ENCODE data around the gene TNFRSF11A.

TNFRSF11A gene

GRCh38 chr18:62328586-62329525 lies 3.7 kb downstream of the TNFRSF11A start:
- DNase-seq (ENCODE audit: low read depth in 1 of 2, low spot score in 1 of 2) = no peak
- TF ChIP-seq SPI1 (IDR thresholded peaks at IDR 0.05; ENCODE audit: borderline replicate concordance, low read depth) (no peak), CTCF (IDR thresholded peaks at IDR 0.05; ENCODE audit: insufficient read depth, low read length) (no peak), REST (IDR thresholded peaks at IDR 0.05; ENCODE audit: insufficient replicate concordance, low read depth) (no peak), POLR2AphosphoS5 (IDR thresholded peaks at IDR 0.05; ENCODE audit: low read depth) (no peak), GABPA (IDR thresholded peaks at IDR 0.05; ENCODE audit: low read depth) (no peak)
- peaks cover 18% of the 10 kb centered on the region for H3K27me3 ChIP-seq (ENCODE audit: insufficient read depth, poor library complexity, severe bottlenecking)
- no peak overlapping the region for H3K27ac ChIP-seq (replicated peaks)
- H3K4me3 ChIP-seq (replicated peaks; ENCODE audit: insufficient read depth, low read length) = no peak overlapping the region

GRCh38 chr18:62329691-62330454 lies 4.8 kb downstream of the TNFRSF11A start:
- no peak for DNase-seq (ENCODE audit: low read depth in 1 of 2, low spot score in 1 of 2)
- TF ChIP-seq CTCF (IDR thresholded peaks at IDR 0.05; ENCODE audit: insufficient read depth, low read length) = no peak
- no peak for TF ChIP-seq GABPA (IDR thresholded peaks at IDR 0.05; ENCODE audit: low read depth)
- TF ChIP-seq POLR2AphosphoS5 (IDR thresholded peaks at IDR 0.05; ENCODE audit: low read depth) = no peak
- H3K27ac ChIP-seq (replicated peaks) = no peak overlapping the region
- no peak overlapping the region for H3K4me3 ChIP-seq (replicated peaks; ENCODE audit: insufficient read depth, low read length)
- peaks cover 18% of the 10 kb centered on the region for H3K27me3 ChIP-seq (ENCODE audit: insufficient read depth, poor library complexity, severe bottlenecking)

- H3K4me3 ChIP-seq (replicated peaks; ENCODE audit: insufficient read depth, low read length) = no peak overlapping the region
- TF ChIP-seq REST (IDR thresholded peaks at IDR 0.05; ENCODE audit: insufficient replicate concordance, low read depth) = no peak
- TF ChIP-seq SPI1 (IDR thresholded peaks at IDR 0.05; ENCODE audit: borderline replicate concordance, low read depth) = no peak
- no peak for TF ChIP-seq POLR2AphosphoS5 (IDR thresholded peaks at IDR 0.05; ENCODE audit: low read depth)
- TF ChIP-seq CTCF (IDR thresholded peaks at IDR 0.05; ENCODE audit: insufficient read depth, low read length) = no peak
- no peak for TF ChIP-seq GABPA (IDR thresholded peaks at IDR 0.05; ENCODE audit: low read depth)
- no peak for DNase-seq (ENCODE audit: low read depth in 1 of 2, low spot score in 1 of 2)
- peaks cover 18% of the 10 kb centered on the region for H3K27me3 ChIP-seq (ENCODE audit: insufficient read depth, poor library complexity, severe bottlenecking)
- H3K27ac ChIP-seq (replicated peaks) = no peak overlapping the region
Observed at GRCh38 chr18:62330650-62331049, 5.5 kb downstream of the TNFRSF11A start.

All from HL-60 (cell line).